ENCODE results near the gene ATP6AP1. TPM values are rescaled to one million over a fixed set of nuclear protein-coding genes. Genes with fewer than 3 reads are reported as not detected.

Gene ATP6AP1
- total and polyA plus RNA-seq, 9 of the 15 experiments (the other 6 are each of a cell fraction or from before 2014, with no cell fraction given), result 8.3 to 90.5 (median 52.9) TPM

DNA sequence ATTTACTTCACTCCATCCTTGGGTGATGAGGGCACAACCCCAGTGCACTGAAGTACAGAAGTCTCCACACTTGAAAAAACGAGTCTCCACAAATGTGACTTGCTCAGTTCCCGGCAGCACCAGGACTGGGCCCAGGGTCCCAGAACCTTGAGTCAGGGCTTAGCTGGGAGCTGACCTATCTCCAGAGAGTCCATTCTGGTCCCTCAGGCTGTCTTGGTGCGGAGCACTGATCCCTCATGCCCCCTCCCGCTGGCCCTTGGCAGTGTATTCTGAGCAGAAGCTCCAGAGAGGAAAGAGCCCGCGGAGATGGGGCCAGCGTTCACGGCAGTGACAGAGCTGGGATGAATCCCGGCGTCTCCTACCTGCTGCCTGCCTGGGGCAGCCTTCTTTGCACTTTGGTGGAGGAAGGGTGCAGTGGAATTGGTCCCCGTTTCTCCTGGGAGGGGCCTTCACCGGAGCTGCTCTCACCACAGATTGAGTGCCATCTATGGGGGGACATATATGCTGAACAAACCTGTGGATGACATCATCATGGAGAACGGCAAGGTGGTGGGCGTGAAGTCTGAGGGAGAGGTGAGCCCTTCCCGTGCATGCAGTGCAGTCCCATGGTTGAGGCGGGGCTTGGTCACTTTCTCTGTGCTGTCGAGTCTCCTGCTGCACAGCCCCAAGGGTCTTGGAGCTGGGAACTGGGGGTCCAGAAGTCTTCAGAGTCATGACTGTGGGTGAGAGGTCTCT, 12.3 kb downstream of the ATP6AP1 start:
- no peaks in the 10 kb centered on the region for H3K27me3 ChIP-seq (ENCODE audit: control insufficient read depth in 2 of 2, insufficient read depth in 2 of 2, low read length in 2 of 2)
- BruUV-seq (replicated peaks), result no TSS peak
- in situ Hi-C loops (cut with MboI), result no loop called here
- TF ChIP-seq, protein P1, sequence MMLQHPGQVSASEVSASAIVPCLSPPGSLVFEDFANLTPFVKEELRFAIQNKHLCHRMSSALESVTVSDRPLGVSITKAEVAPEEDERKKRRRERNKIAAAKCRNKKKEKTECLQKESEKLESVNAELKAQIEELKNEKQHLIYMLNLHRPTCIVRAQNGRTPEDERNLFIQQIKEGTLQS (IDR thresholded peaks at IDR 0.05), result peak; percentile 46; the same call in 1 of the 2 replicates
- TF ChIP-seq, protein P1 (CRISPR knock-in tag; conservative IDR thresholded peaks at IDR 0.05), result no peak
- no peak for TF ChIP-seq PCBP1 (IDR thresholded peaks at IDR 0.05; ENCODE audit: low read depth, low read length, poor library complexity, severe bottlenecking)
- ATAC-seq (no peak), DNase-seq (ENCODE audit: extremely low read depth in 1 of 4, low spot score in 3 of 4) (no peak), FAIRE-seq (no peak)
- ChIA-PET POLR2A (interaction anchor here (0.6 to 1.6 kb wide), 3 partner anchors 12 to 706 kb away, joined by 3 to 5 read pairs (median 4); no protein-coding TSS in a partner anchor), CTCF (ENCODE audit: low intra/inter-chr PET ratio) (no interaction called here)
- H3K27ac ChIP-seq (ENCODE audit: extremely low read depth, low read depth, low read length), result no peak overlapping the region
- peaks cover 51% of the 10 kb centered on the region; the same call in 2 of the 3 replicates for H3K36me3 ChIP-seq (ENCODE audit: control insufficient read depth, insufficient read depth, low read length)
- no peak overlapping the region for H3K9ac ChIP-seq (ENCODE audit: insufficient read depth in 1 of 2, low read depth in 2 of 2, low read length in 2 of 2)
- peaks cover 39% of the 10 kb centered on the region for H3K79me2 ChIP-seq (ENCODE audit: control insufficient read depth, insufficient read depth, low read length)
- peaks cover 11 to 53% of the 10 kb centered on the region in 2 experiments; a peak in 4 of 5 replicates for H3K4me1 ChIP-seq (replicated peaks in 1 of 2; ENCODE audit: control insufficient read depth in 2 of 2, insufficient read depth in 2 of 2, low read length in 2 of 2)
- WGBS (ENCODE audit: insufficient coverage, low coverage, missing lambda C conversion rate), result 85% methylated on average over 9 of the region's 17 CpGs
- H2AFZ ChIP-seq (ENCODE audit: low read depth, low read length), result no peak overlapping the region
- intact Hi-C loops (cut with micrococcal nuclease), result no loop called here
- no peak overlapping the region for H3K4me3 ChIP-seq
- peaks cover 3% of the 10 kb centered on the region for H3K9me1 ChIP-seq (ENCODE audit: control insufficient read depth, insufficient read depth, low read length)
- H3K4me2 ChIP-seq (ENCODE audit: insufficient read depth, low read length), result no peak overlapping the region
- H4K20me1 ChIP-seq (replicated peaks; ENCODE audit: control insufficient read depth, insufficient read depth, low read length), result peaks cover 5% of the 10 kb centered on the region; the same call in 1 of the 2 replicates
- H3K9me3 ChIP-seq (replicated peaks; ENCODE audit: control insufficient read depth, insufficient read depth, low read depth, low read length), result no peaks in the 10 kb centered on the region

Data from K562 (cell line).